Left lobe of liver (tissue), 2 donors: Measurements from ENCODE around the gene KCTD15. TPM values are rescaled to one million over a fixed set of nuclear protein-coding genes. Genes with fewer than 3 reads are reported as not detected.
A peak's percentile ranks its signal among the peaks of the same experiment; 100 is the strongest.

Experiments used
- ATAC-seq: fragments of 200-7000 bp; cut with Tn5 transposase; one replicate; pipeline ENCODE4 v1.9.1; 2020; ENCODE audit warnings: mild to moderate bottlenecking, moderate library complexity
- DNase-seq: peaks from one replicate; pipeline ENCODE4 v3.0.0-alpha.2; 2020; ENCODE audit warnings: low spot score
- total RNA-seq: library from RNA; stranded (reverse); gene quantifications from one replicate; pipeline ENCODE4 v1.2.1, GENCODE V29; 2021
- donor health status: DM: no; HTN: no; CAD: no; lungs with moderate emphysema.
- donor health status: DM: no; HTN: yes; CAD: no.

The KCTD15 gene
- total RNA-seq, 1 donor from 2014 or later, result 17.0 TPM

- ATAC-seq, result no peak
- no peak for DNase-seq
Observed at GRCh38 chr19:33840783-33841182, 44.1 kb downstream of the KCTD15 start.

- DNase-seq (no peak), ATAC-seq (no peak)
Observed at GRCh38 chr19:33841685-33842084, 45.0 kb downstream of the KCTD15 start.

DNA sequence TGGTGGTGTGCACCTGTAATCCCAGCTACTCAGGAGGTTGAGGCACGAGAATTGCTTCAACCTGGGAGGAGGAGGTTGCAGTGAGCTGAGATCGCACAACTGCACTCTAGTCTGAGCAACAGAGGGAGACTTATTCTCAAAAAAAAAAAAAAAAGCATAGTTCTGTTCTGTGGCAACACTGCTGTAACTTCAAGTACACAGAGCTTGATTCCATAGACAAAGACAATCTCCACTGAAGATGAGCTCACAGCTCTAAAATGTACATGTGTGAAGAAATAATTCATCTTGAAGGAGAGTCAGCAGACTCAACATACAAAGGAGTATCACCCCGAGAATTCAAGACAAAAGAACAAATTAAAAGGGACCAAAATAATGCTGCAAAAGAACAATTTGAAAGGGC is 47.8 kb downstream of the KCTD15 start:
- no peak for DNase-seq
- no peak for ATAC-seq

GRCh38 chr19:33845498-33845897 is 48.8 kb downstream of the KCTD15 start:
- ATAC-seq (no peak), DNase-seq (no peak)

DNA sequence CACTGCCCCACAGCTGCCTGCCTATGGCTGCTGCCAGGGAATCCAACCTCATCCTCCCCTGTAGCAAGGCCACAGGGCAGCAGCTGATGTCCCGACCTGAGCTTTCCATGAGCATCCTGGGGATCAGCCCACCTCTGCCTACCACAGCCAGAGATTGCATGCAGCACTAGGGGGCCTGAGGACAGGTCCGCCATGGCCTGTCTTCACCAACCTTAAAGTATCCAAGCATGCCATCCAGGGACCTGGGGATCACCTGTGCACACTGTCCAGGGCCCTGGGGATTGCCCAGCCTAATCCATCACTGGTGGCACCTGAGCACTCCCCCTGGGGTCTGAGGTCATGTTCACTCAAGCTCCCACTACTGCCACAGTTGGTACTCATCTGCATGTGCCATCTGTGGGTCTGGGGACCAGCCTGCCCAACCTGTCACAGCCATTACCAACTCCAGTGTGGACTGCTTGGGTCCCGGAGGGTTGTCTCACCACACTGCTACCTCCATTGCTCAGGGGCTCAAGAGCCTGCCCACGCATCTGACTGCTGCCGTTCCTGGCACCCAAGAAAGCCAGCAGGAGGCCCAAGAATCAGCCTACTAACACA is 53.0 kb downstream of the KCTD15 start:
- no peak for ATAC-seq

GRCh38 chr19:33859016-33859415 is 62.3 kb downstream of the KCTD15 start:
- ATAC-seq (no peak), DNase-seq (no peak)

More for the DNA sequence above, 53.0 kb downstream of the KCTD15 start:
- no peak for DNase-seq

- ATAC-seq (peak; percentile 28), DNase-seq (no peak)
Observed at GRCh38 chr19:33860312-33861090, 63.8 kb downstream of the KCTD15 start.

GRCh38 chr19:33861950-33862349 is 65.3 kb downstream of the KCTD15 start:
- DNase-seq (no peak), ATAC-seq (no peak)

DNA sequence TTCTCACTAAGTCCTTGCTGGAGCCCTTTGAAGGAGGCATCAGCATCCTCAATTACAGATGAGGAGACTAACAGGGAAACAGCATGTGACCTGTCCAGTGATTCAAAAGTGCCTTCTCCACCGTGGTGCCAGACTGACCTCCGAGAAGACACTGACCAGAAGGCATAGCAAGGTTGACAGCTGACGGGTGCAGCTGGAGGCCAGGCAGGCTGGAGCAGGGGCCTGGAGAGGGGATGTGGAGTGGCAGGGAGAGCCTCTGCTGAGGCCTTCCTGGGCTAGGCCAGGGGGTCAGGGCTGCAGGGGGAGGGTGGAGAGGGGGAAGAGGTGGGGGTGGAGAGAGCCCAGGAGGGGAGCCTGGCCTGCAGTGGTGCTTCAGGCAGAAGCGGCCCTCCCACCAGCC is 66.3 kb downstream of the KCTD15 start:
- DNase-seq, result no peak

GRCh38 chr19:33863436-33863835 is 66.8 kb downstream of the KCTD15 start:
- ATAC-seq (no peak), DNase-seq (no peak)

More for the DNA sequence above, 66.3 kb downstream of the KCTD15 start:
- ATAC-seq, result no peak

GRCh38 chr19:33864311-33864850 is 67.7 kb downstream of the KCTD15 start:
- DNase-seq, result peak; percentile 35
- ATAC-seq, result no peak

DNA sequence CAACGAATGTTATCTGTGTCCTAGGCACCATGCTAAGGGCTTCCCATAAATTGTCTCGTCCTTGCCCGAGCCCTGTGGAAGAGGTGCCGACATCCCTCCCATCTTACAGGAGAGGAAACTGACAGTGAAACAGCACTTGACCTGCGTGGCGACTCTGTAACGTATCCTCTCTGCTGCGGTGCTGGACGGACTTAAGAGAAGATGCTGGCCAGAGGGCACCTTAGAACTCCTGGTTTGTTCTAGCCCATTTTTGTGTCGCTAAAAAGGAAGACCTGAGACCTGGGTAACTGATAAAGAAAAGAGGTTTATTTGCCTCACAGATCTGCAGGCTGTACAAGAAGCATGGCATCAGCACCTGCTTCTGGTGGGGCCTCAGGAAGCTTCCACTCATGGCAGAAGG is 68.6 kb downstream of the KCTD15 start:
- ATAC-seq (no peak), DNase-seq (no peak)

Other genes starting within 250 kb of the KCTD15 start
- gene CHST8, start 174.9 kb upstream of the KCTD15 start, total RNA-seq, result 0.28 TPM